ENCODE data around the gene LIPC. TPM values are rescaled to one million over a fixed set of nuclear protein-coding genes. Genes with fewer than 3 reads are reported as not detected.
A peak's percentile ranks its signal among the peaks of the same experiment; 100 is the strongest.

The LIPC gene
- 2.4 TPM for total RNA-seq
- 2.0 TPM for polyA plus RNA-seq
- long read RNA-seq, donor 1 = 0 reads
- long read RNA-seq, donor 2 = 0 reads
- long read RNA-seq, donor 3, partial matches to known transcripts = 0 of 1 reads
- long read RNA-seq, donor 3, other reads (novel, unspliced or antisense) = 0 of 1 reads
- long read RNA-seq, donor 4 = 0 reads
- long read RNA-seq, donor 5 = 0 reads
- long read RNA-seq, donor 6 = 0 reads
- long read RNA-seq, donor 7 = 0 reads
- long read RNA-seq, donor 8 = 0 reads
- long read RNA-seq, donor 9, partial matches to known transcripts = 0 of 2 reads
- long read RNA-seq, donor 9, other reads (novel, unspliced or antisense) = 0 of 2 reads
- long read RNA-seq, donor 10 = 0 reads

DNA sequence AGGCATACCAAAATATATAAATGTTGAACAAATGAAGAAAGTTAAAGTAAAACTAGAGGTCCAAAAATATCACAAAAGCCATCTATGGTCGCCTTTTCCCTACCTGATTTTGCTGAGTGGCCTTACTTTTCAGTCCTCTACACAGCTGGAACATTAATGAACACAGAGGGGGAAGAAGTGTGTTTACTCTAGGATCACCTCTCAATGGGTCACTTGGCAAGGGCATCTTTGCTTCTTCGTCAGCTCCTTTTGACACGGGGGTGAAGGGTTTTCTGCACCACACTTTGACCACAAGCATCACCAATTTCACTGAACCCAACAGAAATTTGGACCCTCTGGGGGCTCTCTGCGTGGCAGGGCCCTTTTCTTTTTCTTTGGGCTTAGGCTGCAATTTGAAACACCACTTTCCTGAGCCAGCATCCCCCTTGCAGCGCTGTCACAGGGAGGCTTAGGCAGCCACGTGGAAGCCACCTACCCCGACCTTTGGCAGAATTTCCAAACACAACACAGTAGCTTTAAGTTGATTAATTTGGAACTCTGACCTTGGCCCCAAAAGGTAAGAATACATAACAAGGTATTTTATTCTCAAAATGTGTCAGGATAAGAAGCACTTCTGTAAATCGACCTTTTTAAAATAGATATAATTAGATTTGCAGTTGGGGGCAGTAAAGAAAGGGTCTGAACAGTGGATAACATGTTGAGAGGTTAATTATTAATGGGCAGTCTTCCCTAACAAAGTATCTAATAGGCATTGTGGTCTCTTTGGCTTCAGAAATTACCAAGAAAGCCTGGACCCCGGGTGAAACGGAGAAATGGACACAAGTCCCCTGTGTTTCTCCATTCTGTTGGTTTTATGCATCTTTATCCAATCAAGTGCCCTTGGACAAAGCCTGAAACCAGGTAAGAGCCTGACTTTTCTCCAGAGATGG lies at the start of gene LIPC:
Gene LIPC, plus strand, starts transcription at position 771 of the 929 bp plus-strand sequence. Its CDS starts 42 bp downstream, at position 813.
- WGBS = 92% methylated on average over 10 of the region's 10 CpGs
- no peaks in the 10 kb centered on the region for H3K27me3 ChIP-seq (ENCODE audit: control insufficient read depth in 2 of 2, insufficient read depth in 1 of 2, low read length in 1 of 2)
- DNase-seq (ENCODE audit: low read depth in 6 of 9, low spot score in 9 of 9) = no peak
- H3K9me3 ChIP-seq (ENCODE audit: control insufficient read depth in 2 of 2, insufficient read depth in 1 of 2, low read length in 1 of 2) = no peaks in the 10 kb centered on the region
- H3K27ac ChIP-seq (ENCODE audit: low read depth in 1 of 2, low read length in 1 of 2) = peak within 1 kb of the TSS in 1 of 2 donors; percentile 23
- peaks cover 0 to 10% of the 10 kb centered on the region in 2 donors for H3K4me1 ChIP-seq (ENCODE audit: control insufficient read depth in 2 of 2, insufficient read depth in 2 of 2, low read length in 2 of 2)
- peaks cover 0 to 2% of the 10 kb centered on the region in 2 donors for H3K36me3 ChIP-seq (ENCODE audit: control insufficient read depth in 2 of 2, insufficient read depth in 2 of 2, low read length in 1 of 2)
- no peak within 1 kb of the TSS for H3K4me3 ChIP-seq (ENCODE audit: low read length in 2 of 2)

DNA sequence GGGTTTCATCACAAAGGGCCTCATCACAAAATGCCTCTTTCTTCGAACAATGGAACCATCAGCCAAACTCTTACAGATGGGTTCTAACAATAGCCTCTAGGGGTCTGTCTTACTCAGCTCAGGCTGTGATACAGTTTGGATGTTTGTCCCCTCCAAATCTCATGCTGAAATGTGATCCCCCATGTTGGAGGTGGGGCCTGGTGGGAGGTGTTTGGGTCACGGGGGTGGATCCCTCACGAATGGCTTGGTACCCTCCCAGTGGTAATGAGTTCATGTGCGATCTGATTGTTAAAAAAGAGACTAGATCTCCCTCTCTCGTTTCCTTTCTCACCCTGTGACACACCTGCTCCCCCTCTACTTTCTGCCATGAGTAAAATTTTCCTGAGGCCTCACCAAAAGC lies 47.9 kb upstream of the LIPC start:
- H3K27me3 ChIP-seq (ENCODE audit: control insufficient read depth in 2 of 2, insufficient read depth in 1 of 2, low read length in 1 of 2) = no peaks in the 10 kb centered on the region
- WGBS = 90% methylated on average over 5 of the region's 5 CpGs
- no peak for DNase-seq (ENCODE audit: low read depth in 6 of 9, low spot score in 9 of 9)
- H3K27ac ChIP-seq (ENCODE audit: low read depth in 1 of 2, low read length in 1 of 2) = no peak overlapping the region
- peaks cover 0 to 3% of the 10 kb centered on the region in 2 donors for H3K9me3 ChIP-seq (ENCODE audit: control insufficient read depth in 2 of 2, insufficient read depth in 1 of 2, low read length in 1 of 2)
- peaks cover 2 to 10% of the 10 kb centered on the region in 2 donors for H3K4me1 ChIP-seq (ENCODE audit: control insufficient read depth in 2 of 2, insufficient read depth in 2 of 2, low read length in 2 of 2)
- no peaks in the 10 kb centered on the region for H3K36me3 ChIP-seq (ENCODE audit: control insufficient read depth in 2 of 2, insufficient read depth in 2 of 2, low read length in 1 of 2)
- no peak overlapping the region for H3K4me3 ChIP-seq (ENCODE audit: low read length in 2 of 2)

DNA sequence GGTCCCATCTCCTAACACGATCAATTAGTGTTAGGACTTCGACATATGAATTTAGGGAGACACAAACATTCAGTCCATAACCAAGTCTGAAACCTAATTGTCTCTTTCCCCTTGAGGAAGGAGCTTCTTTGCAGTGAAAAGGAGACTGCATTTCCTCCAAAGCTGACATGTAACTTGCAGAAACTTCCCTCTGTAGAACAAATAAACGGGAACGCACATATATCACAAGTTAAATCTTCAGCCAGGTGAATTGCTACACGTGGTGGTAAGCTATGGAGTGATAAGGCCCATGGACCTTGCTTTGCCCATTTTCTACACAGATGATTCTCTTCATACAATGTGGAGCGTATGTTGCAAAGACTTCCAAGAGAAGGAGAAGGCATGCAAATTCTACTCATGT lies 47.1 kb upstream of the LIPC start:
- H3K9me3 ChIP-seq (ENCODE audit: control insufficient read depth in 2 of 2, insufficient read depth in 1 of 2, low read length in 1 of 2) = peaks cover 0 to 3% of the 10 kb centered on the region in 2 donors
- WGBS = 96% methylated on average over 6 of the region's 6 CpGs
- DNase-seq (ENCODE audit: low read depth in 6 of 9, low spot score in 9 of 9) = no peak
- no peaks in the 10 kb centered on the region for H3K27me3 ChIP-seq (ENCODE audit: control insufficient read depth in 2 of 2, insufficient read depth in 1 of 2, low read length in 1 of 2)
- peaks cover 2 to 10% of the 10 kb centered on the region in 2 donors for H3K4me1 ChIP-seq (ENCODE audit: control insufficient read depth in 2 of 2, insufficient read depth in 2 of 2, low read length in 2 of 2)
- no peaks in the 10 kb centered on the region for H3K36me3 ChIP-seq (ENCODE audit: control insufficient read depth in 2 of 2, insufficient read depth in 2 of 2, low read length in 1 of 2)
- H3K27ac ChIP-seq (ENCODE audit: low read depth in 1 of 2, low read length in 1 of 2) = no peak overlapping the region
- H3K4me3 ChIP-seq (ENCODE audit: low read length in 2 of 2) = no peak overlapping the region

DNA sequence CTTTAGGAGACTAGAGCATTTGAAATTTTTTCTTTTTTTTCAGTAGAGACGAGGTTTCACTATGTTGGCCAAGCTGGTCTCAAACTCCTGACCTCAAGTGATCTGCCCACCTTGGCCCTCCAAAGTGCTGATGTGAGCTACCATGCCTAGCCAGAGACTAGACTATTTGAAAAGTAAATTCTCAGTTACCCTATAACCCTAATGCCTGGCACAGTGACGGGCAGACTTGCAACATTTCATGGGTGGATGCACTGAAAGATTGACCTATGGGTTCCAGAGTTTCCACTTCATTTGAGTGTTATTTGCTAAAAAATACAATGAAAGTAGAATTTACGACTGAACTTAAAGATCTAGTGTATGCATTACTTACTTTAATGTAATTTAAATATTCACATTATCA lies 45.7 kb upstream of the LIPC start:
- DNase-seq (ENCODE audit: low read depth in 6 of 9, low spot score in 9 of 9) = no peak
- no peaks in the 10 kb centered on the region for H3K27me3 ChIP-seq (ENCODE audit: control insufficient read depth in 2 of 2, insufficient read depth in 1 of 2, low read length in 1 of 2)
- no peaks in the 10 kb centered on the region for H3K36me3 ChIP-seq (ENCODE audit: control insufficient read depth in 2 of 2, insufficient read depth in 2 of 2, low read length in 1 of 2)
- WGBS = 97% methylated on average over 3 of the region's 3 CpGs
- no peak overlapping the region for H3K4me3 ChIP-seq (ENCODE audit: low read length in 2 of 2)
- no peak overlapping the region for H3K27ac ChIP-seq (ENCODE audit: low read depth in 1 of 2, low read length in 1 of 2)
- H3K9me3 ChIP-seq (ENCODE audit: control insufficient read depth in 2 of 2, insufficient read depth in 1 of 2, low read length in 1 of 2) = peaks cover 0 to 3% of the 10 kb centered on the region in 2 donors
- H3K4me1 ChIP-seq (ENCODE audit: control insufficient read depth in 2 of 2, insufficient read depth in 2 of 2, low read length in 2 of 2) = peaks cover 2 to 10% of the 10 kb centered on the region in 2 donors

DNA sequence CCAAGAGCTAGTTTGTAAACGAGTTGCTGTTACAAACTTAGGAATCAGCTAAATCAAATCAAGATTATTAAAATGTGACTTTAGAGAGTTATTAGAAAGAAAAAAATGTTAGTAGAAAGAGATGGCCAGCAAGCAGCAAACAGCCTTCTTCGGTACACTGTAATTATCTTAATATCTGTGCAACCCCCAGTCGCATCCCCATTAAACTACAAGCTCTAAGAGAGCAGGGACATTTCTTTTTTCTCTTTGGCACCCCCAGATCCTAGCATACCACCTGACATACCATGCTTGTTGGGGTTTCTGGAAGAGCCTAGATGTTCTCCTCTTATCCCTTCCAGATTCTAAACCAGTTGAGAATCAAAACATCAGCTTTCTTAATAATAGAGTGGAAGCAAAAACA lies 45.1 kb upstream of the LIPC start:
- DNase-seq (ENCODE audit: low read depth in 6 of 9, low spot score in 9 of 9) = no peak
- no peaks in the 10 kb centered on the region for H3K36me3 ChIP-seq (ENCODE audit: control insufficient read depth in 2 of 2, insufficient read depth in 2 of 2, low read length in 1 of 2)
- WGBS = 99% methylated on average over 3 of the region's 3 CpGs
- H3K27me3 ChIP-seq (ENCODE audit: control insufficient read depth in 2 of 2, insufficient read depth in 1 of 2, low read length in 1 of 2) = no peaks in the 10 kb centered on the region
- peaks cover 2 to 10% of the 10 kb centered on the region in 2 donors for H3K4me1 ChIP-seq (ENCODE audit: control insufficient read depth in 2 of 2, insufficient read depth in 2 of 2, low read length in 2 of 2)
- H3K9me3 ChIP-seq (ENCODE audit: control insufficient read depth in 2 of 2, insufficient read depth in 1 of 2, low read length in 1 of 2) = peaks cover 0 to 3% of the 10 kb centered on the region in 2 donors
- H3K27ac ChIP-seq (ENCODE audit: low read depth in 1 of 2, low read length in 1 of 2) = no peak overlapping the region
- no peak overlapping the region for H3K4me3 ChIP-seq (ENCODE audit: low read length in 2 of 2)

DNA sequence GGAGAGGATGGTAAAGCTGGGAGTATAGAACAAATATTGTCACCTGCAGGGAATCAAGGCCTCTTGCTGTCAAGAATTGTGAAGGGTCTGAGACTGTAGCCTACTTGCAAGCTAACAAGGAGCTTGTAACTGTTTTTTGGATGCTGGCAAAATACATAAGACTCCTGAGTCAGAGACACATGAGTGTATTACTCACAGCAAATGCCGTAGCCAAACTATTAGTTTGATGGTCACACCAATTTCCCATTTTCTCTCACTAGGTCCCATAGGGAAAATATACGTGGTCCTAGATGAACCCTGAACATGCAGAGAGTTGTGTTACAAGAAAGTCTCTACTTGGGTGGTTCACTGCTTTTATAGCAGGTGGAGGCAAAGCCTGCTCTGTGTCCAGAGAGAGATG lies 44.7 kb upstream of the LIPC start:
- no peak for DNase-seq (ENCODE audit: low read depth in 6 of 9, low spot score in 9 of 9)
- peaks cover 0 to 3% of the 10 kb centered on the region in 2 donors for H3K9me3 ChIP-seq (ENCODE audit: control insufficient read depth in 2 of 2, insufficient read depth in 1 of 2, low read length in 1 of 2)
- no peak overlapping the region for H3K27ac ChIP-seq (ENCODE audit: low read depth in 1 of 2, low read length in 1 of 2)
- 98% methylated on average over 2 of the region's 2 CpGs for WGBS
- no peaks in the 10 kb centered on the region for H3K36me3 ChIP-seq (ENCODE audit: control insufficient read depth in 2 of 2, insufficient read depth in 2 of 2, low read length in 1 of 2)
- no peak overlapping the region for H3K4me3 ChIP-seq (ENCODE audit: low read length in 2 of 2)
- H3K27me3 ChIP-seq (ENCODE audit: control insufficient read depth in 2 of 2, insufficient read depth in 1 of 2, low read length in 1 of 2) = no peaks in the 10 kb centered on the region
- H3K4me1 ChIP-seq (ENCODE audit: control insufficient read depth in 2 of 2, insufficient read depth in 2 of 2, low read length in 2 of 2) = peaks cover 2 to 6% of the 10 kb centered on the region in 2 donors

DNA sequence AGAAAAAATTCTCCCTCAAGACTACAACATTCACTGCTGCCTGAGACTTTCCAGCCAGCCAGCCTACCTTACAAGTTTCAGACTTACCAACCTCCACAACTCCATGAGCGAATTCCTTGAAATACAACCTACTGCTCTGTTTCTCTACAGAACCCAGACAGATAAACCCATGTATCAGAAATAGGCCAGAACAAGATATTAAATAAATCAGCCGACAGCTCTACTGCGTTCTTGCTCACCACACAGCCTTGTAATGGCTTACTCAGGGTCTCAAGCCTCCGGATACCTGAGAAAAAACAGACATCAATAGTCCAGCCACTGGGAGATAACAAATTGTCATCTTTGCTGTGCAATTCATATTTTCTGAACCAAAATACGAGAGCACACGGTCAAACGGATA lies 43.6 kb upstream of the LIPC start:
- WGBS = 99% methylated on average over 7 of the region's 7 CpGs
- Histone ChIP-seq H3K9me3 (ENCODE audit: control insufficient read depth in 2 of 2, insufficient read depth in 1 of 2, low read length in 1 of 2) (peaks cover 0 to 3% of the 10 kb centered on the region in 2 donors), H3K4me3 (ENCODE audit: low read length in 2 of 2) (no peak overlapping the region), H3K4me1 (ENCODE audit: control insufficient read depth in 2 of 2, insufficient read depth in 2 of 2, low read length in 2 of 2) (peaks cover 0 to 6% of the 10 kb centered on the region in 2 donors), H3K36me3 (ENCODE audit: control insufficient read depth in 2 of 2, insufficient read depth in 2 of 2, low read length in 1 of 2) (no peaks in the 10 kb centered on the region), H3K27ac (ENCODE audit: low read depth in 1 of 2, low read length in 1 of 2) (no peak overlapping the region), H3K27me3 (ENCODE audit: control insufficient read depth in 2 of 2, insufficient read depth in 1 of 2, low read length in 1 of 2) (no peaks in the 10 kb centered on the region)
- no peak for DNase-seq (ENCODE audit: low read depth in 6 of 9, low spot score in 9 of 9)

DNA sequence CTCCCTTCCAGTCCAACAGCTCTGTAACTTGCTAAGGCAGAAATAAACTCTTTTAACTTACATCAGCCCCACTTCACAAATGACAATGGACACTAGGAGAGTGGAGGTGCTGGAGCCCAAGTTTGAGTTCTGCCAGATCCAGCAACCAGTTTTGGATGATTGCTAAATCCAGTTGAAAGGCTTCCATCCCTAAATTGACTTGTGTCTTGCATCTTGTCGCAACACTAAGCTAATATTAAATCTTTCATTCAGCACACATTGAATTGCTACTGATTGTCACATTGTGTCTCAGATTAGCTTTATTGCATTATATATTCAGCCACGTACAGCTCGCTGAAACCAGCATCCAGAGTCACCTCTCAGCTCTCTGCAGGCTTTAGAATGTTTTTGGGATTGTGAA lies 41.7 kb upstream of the LIPC start:
- no peak for DNase-seq (ENCODE audit: low read depth in 6 of 9, low spot score in 9 of 9)
- Histone ChIP-seq H3K4me1 (ENCODE audit: control insufficient read depth in 2 of 2, insufficient read depth in 2 of 2, low read length in 2 of 2) (peaks cover 0 to 6% of the 10 kb centered on the region in 2 donors), H3K9me3 (ENCODE audit: control insufficient read depth in 2 of 2, insufficient read depth in 1 of 2, low read length in 1 of 2) (no peaks in the 10 kb centered on the region), H3K27ac (ENCODE audit: low read depth in 1 of 2, low read length in 1 of 2) (no peak overlapping the region), H3K36me3 (ENCODE audit: control insufficient read depth in 2 of 2, insufficient read depth in 2 of 2, low read length in 1 of 2) (no peaks in the 10 kb centered on the region), H3K27me3 (ENCODE audit: control insufficient read depth in 2 of 2, insufficient read depth in 1 of 2, low read length in 1 of 2) (no peaks in the 10 kb centered on the region), H3K4me3 (ENCODE audit: low read length in 2 of 2) (no peak overlapping the region)
- WGBS = 98% methylated on average over 3 of the region's 3 CpGs

DNA sequence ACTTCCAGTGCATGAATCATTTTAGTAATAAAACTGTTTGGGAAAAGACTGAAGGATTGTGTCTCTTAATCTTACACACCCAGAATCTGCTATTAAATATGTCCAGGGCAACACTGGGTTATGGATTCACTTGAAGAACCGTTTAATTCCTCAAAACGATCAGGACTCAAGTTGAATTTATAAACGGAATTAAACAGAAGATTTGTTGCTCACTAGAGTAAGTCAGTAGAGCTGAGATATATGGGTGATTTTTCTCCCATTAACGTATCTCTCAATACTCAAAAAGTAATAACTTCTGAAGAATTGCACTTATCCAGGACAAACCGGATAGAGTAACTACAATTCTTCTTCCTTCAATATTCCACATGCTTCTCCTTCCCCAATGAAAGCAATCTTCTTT lies 41.1 kb upstream of the LIPC start:
- no peak overlapping the region for H3K4me3 ChIP-seq (ENCODE audit: low read length in 2 of 2)
- no peak overlapping the region for H3K27ac ChIP-seq (ENCODE audit: low read depth in 1 of 2, low read length in 1 of 2)
- no peak for DNase-seq (ENCODE audit: low read depth in 6 of 9, low spot score in 9 of 9)
- no peaks in the 10 kb centered on the region for H3K27me3 ChIP-seq (ENCODE audit: control insufficient read depth in 2 of 2, insufficient read depth in 1 of 2, low read length in 1 of 2)
- 97% methylated on average over 5 of the region's 5 CpGs for WGBS
- peaks cover 0 to 6% of the 10 kb centered on the region in 2 donors for H3K4me1 ChIP-seq (ENCODE audit: control insufficient read depth in 2 of 2, insufficient read depth in 2 of 2, low read length in 2 of 2)
- H3K36me3 ChIP-seq (ENCODE audit: control insufficient read depth in 2 of 2, insufficient read depth in 2 of 2, low read length in 1 of 2) = no peaks in the 10 kb centered on the region
- no peaks in the 10 kb centered on the region for H3K9me3 ChIP-seq (ENCODE audit: control insufficient read depth in 2 of 2, insufficient read depth in 1 of 2, low read length in 1 of 2)
